Lower leg skin (tissue), 4 donors: ENCODE results near the gene PHGDH. TPM values are rescaled to one million over a fixed set of nuclear protein-coding genes. Genes with fewer than 3 reads are reported as not detected.

Experiments
- DNase-seq, 2 donors: peaks; one replicate each; pipeline ENCODE4 v3.0.0-alpha.2; 2019; ENCODE audit warnings: low spot score in 2 of 2
- H3K4me3 ChIP-seq: fragments of 200-600 bp; sonication (generic); 2 replicates; pipeline ENCODE4 v1.5.1; 2017; ENCODE audit warnings: mild to moderate bottlenecking, low read depth; ENCODE audit not compliant: poor library complexity, severe bottlenecking
- CTCF ChIP-seq, 3 donors: fragments of 450-650 bp; IDR thresholded peaks; one replicate each; pipeline ENCODE4 v1.5.1; 2016; ENCODE audit warnings: antibody characterized with exemption in 3 of 3, mild to moderate bottlenecking in 3 of 3, moderate library complexity in 2 of 3
- POLR2A ChIP-seq, 2 donors: fragments of 450-650 bp; IDR thresholded peaks; one replicate each; pipeline ENCODE4 v1.6.1; 2016 to 2017; ENCODE audit warnings: antibody characterized with exemption in 2 of 2, mild to moderate bottlenecking in 1 of 2, moderate library complexity in 1 of 2
- WGBS, 2 donors: methylation state at CpG; one replicate each; pipeline ENCODE4 v1.1.5; 2018; 5-methylcytosine and 5-hydroxymethylcytosine counted together
- intact Hi-C: fragments of 100-400 bp; cut with DNase I; formaldehyde crosslinking; loops from one replicate; pipeline ENCODE4 v1.15.0; 2023; ENCODE audit warnings: low total_unique reads
- total RNA-seq, 4 donors: library from RNA; depleted of rRNA; stranded (reverse); fragments of >200 nt; gene quantifications; one replicate each; pipeline ENCODE4 v1.1.0, GENCODE V29; 2016

The PHGDH gene
- total RNA-seq, 4 donors from 2014 or later = 55.1 to 94.2 (median 73.5) TPM

- intact Hi-C loops = no loop called here
- no peak for TF ChIP-seq POLR2A (IDR thresholded peaks at IDR 0.05)
- TF ChIP-seq CTCF (IDR thresholded peaks at IDR 0.05) = no peak
- H3K4me3 ChIP-seq = no peak overlapping the region
- no peak for DNase-seq
These were observed 17.3 kb downstream of the PHGDH start for GRCh38 chr1:119729044-119729443.

GRCh38 chr1:119731060-119731459, 19.3 kb downstream of the PHGDH start:
- no peak overlapping the region for H3K4me3 ChIP-seq
- no peak for DNase-seq
- intact Hi-C loops = no loop called here
- TF ChIP-seq CTCF (IDR thresholded peaks at IDR 0.05) (no peak), POLR2A (IDR thresholded peaks at IDR 0.05) (no peak)
- 82 to 88% methylated on average over 5 of the region's 5 CpGs for WGBS, 2 donors

- intact Hi-C loops = no loop called here
- TF ChIP-seq POLR2A (IDR thresholded peaks at IDR 0.05) (no peak), CTCF (IDR thresholded peaks at IDR 0.05) (no peak)
- WGBS, 2 donors = 90% methylated on average over 6 of the region's 6 CpGs
- H3K4me3 ChIP-seq = no peak overlapping the region
- no peak for DNase-seq
These were observed 20.2 kb downstream of the PHGDH start for GRCh38 chr1:119731741-119732430.

- DNase-seq = no peak
- WGBS, 2 donors = 76 to 77% methylated on average over 11 of the region's 11 CpGs
- no peak overlapping the region for H3K4me3 ChIP-seq
- TF ChIP-seq POLR2A (IDR thresholded peaks at IDR 0.05) = no peak
- no peak for TF ChIP-seq CTCF (IDR thresholded peaks at IDR 0.05)
- intact Hi-C loops = no loop called here
These were observed 20.9 kb downstream of the PHGDH start for GRCh38 chr1:119732465-119733168.

- no peak for DNase-seq
- H3K4me3 ChIP-seq = no peak overlapping the region
- intact Hi-C loops = no loop called here
- no peak for TF ChIP-seq CTCF (IDR thresholded peaks at IDR 0.05)
- 90 to 92% methylated on average over 3 of the region's 3 CpGs for whole genome bisulfite sequencing, 2 donors
These were observed 22.0 kb downstream of the PHGDH start for GRCh38 chr1:119733754-119734153.
